HG03432 (cell line): ENCODE results near the gene PLCL2.
A peak's percentile ranks its signal among the peaks of the same experiment; 100 is the strongest.

Source experiments
- ATAC-seq: cut with Tn5 transposase; IDR thresholded peaks from one replicate; pipeline ENCODE4 v1.9.1; 2021; ENCODE audit warnings: mild to moderate bottlenecking, moderate library complexity; ENCODE audit not compliant: unreplicated experiment

Gene PLCL2

GRCh38 chr3:17038141-17038540 is 153.4 kb downstream of the PLCL2 start:
- no peak for ATAC-seq

GRCh38 chr3:17038900-17039553 is 154.3 kb downstream of the PLCL2 start:
- peak; percentile 16 for ATAC-seq

GRCh38 chr3:17039594-17039993 is 154.8 kb downstream of the PLCL2 start:
- peak; percentile 49 for ATAC-seq

- no peak for ATAC-seq
Observed at GRCh38 chr3:17040322-17040989, 155.7 kb downstream of the PLCL2 start.

GRCh38 chr3:17040990-17041377 is 156.2 kb downstream of the PLCL2 start:
- ATAC-seq, result no peak

- ATAC-seq, result peak; percentile 93
Observed at GRCh38 chr3:17044855-17045254, 160.1 kb downstream of the PLCL2 start.

- ATAC-seq, result no peak
Observed at GRCh38 chr3:17045705-17046104, 160.9 kb downstream of the PLCL2 start.

GRCh38 chr3:17046623-17047022 is 161.9 kb downstream of the PLCL2 start:
- no peak for ATAC-seq

GRCh38 chr3:17047162-17047561 is 162.4 kb downstream of the PLCL2 start:
- ATAC-seq, result peak; percentile 47

- ATAC-seq, result no peak
Observed at GRCh38 chr3:17047894-17048293, 163.1 kb downstream of the PLCL2 start.

GRCh38 chr3:17050071-17050470 is 165.3 kb downstream of the PLCL2 start:
- no peak for ATAC-seq

- ATAC-seq, result no peak
Observed at GRCh38 chr3:17050506-17050905, 165.8 kb downstream of the PLCL2 start.

GRCh38 chr3:17052363-17052762 is 167.6 kb downstream of the PLCL2 start:
- peak; percentile 56 for ATAC-seq

GRCh38 chr3:17054301-17054981 is 169.7 kb downstream of the PLCL2 start:
- no peak for ATAC-seq

- ATAC-seq, result no peak
Observed at GRCh38 chr3:17054982-17055343, 170.2 kb downstream of the PLCL2 start.

GRCh38 chr3:17055374-17056276 is 170.9 kb downstream of the PLCL2 start:
- ATAC-seq, result peak; percentile 84

- no peak for ATAC-seq
Observed at GRCh38 chr3:17057321-17057720, 172.6 kb downstream of the PLCL2 start.

GRCh38 chr3:17059989-17060550 is 175.3 kb downstream of the PLCL2 start:
- ATAC-seq, result no peak

- ATAC-seq, result no peak
Observed at GRCh38 chr3:17061005-17061404, 176.2 kb downstream of the PLCL2 start.

- no peak for ATAC-seq
Observed at GRCh38 chr3:17062736-17063135, 178.0 kb downstream of the PLCL2 start.

GRCh38 chr3:17063596-17063995 is 178.8 kb downstream of the PLCL2 start:
- no peak for ATAC-seq
